ENCODE results near the gene MMP2.

MMP2 gene

DNA sequence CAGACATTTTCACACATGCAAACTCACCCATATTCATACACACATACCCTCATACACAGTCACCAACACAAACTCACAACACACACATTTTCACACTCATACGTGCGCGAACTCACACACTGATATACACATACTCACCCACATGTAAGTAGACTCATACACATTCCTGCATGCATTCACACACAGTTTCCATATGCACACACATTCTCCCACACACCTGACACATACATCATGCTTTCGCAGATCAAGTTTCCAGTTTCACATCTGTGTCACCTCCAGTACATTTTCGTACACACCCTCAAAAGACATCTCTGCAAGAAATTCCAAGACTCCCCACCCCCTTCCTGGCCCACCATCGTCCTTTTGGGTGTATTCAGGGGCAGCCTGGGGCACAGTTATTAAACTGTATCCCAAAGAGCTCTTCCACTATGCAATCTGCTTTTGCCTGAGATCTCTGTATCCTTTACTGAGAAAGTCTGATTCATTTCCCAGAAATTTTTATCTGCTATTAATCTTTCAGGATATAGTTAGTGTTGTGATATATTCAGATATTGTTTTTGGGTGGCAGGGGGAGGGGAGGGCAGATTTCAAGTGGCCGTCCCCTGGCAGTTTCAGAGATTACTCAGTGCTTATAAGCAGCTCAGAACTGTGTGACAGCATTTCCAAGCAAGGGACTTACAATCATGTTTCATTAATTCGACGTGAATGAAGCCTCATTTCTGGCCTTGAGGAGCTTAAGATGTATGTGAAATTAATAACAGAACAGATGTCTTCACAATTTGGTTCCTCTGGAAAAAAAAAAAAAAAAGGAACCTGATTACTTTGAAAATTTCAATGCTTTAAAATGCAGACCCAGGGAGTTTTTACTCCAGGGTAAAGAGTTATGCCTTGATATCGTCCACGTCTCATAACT, 35.3 kb upstream of the MMP2 start:
- H3K4me1 ChIP-seq (ENCODE audit: low read length), result no peaks in the 10 kb centered on the region

GRCh38 chr16:55444754-55445485, 34.1 kb upstream of the MMP2 start:
- H3K4me1 ChIP-seq (ENCODE audit: low read length), result no peaks in the 10 kb centered on the region
- no peak for DNase-seq
- H3K79me2 ChIP-seq (ENCODE audit: low read length), result no peaks in the 10 kb centered on the region
- no peaks in the 10 kb centered on the region for H4K20me1 ChIP-seq (ENCODE audit: insufficient read depth, low read length)
- H3K4me3 ChIP-seq (ENCODE audit: low read length), result no peak overlapping the region
- H3K9me2 ChIP-seq (replicated peaks; ENCODE audit: insufficient read depth, low read length), result no peaks in the 10 kb centered on the region
- H3K27me3 ChIP-seq (replicated peaks; ENCODE audit: insufficient read depth, low read length), result no peaks in the 10 kb centered on the region
- no peak overlapping the region for H3K9ac ChIP-seq (ENCODE audit: low read length)
- no peak overlapping the region for H3K27ac ChIP-seq (ENCODE audit: low read length)
- no peaks in the 10 kb centered on the region for H3F3A ChIP-seq (ENCODE audit: insufficient read depth, low read length)
- no peaks in the 10 kb centered on the region for H3K36me3 ChIP-seq (replicated peaks; ENCODE audit: insufficient read depth, low read length)
- no peak for TF ChIP-seq EZH2 (optimal IDR thresholded peaks at IDR 0.05; ENCODE audit: low read depth, low read length)
- TF ChIP-seq EZH2phosphoT487 (IDR thresholded peaks at IDR 0.05; ENCODE audit: low read length), result no peak
- TF ChIP-seq, protein P1, sequence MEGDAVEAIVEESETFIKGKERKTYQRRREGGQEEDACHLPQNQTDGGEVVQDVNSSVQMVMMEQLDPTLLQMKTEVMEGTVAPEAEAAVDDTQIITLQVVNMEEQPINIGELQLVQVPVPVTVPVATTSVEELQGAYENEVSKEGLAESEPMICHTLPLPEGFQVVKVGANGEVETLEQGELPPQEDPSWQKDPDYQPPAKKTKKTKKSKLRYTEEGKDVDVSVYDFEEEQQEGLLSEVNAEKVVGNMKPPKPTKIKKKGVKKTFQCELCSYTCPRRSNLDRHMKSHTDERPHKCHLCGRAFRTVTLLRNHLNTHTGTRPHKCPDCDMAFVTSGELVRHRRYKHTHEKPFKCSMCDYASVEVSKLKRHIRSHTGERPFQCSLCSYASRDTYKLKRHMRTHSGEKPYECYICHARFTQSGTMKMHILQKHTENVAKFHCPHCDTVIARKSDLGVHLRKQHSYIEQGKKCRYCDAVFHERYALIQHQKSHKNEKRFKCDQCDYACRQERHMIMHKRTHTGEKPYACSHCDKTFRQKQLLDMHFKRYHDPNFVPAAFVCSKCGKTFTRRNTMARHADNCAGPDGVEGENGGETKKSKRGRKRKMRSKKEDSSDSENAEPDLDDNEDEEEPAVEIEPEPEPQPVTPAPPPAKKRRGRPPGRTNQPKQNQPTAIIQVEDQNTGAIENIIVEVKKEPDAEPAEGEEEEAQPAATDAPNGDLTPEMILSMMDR (IDR thresholded peaks at IDR 0.05; ENCODE audit: low read length), result no peak
- no peak overlapping the region for H2AFZ ChIP-seq (ENCODE audit: low read length)
- no peaks in the 10 kb centered on the region for H3K9me3 ChIP-seq (replicated peaks; ENCODE audit: insufficient read depth, low read length)
- no peak overlapping the region for H3K4me2 ChIP-seq (ENCODE audit: low read depth, low read length)

More for the DNA sequence above, 35.3 kb upstream of the MMP2 start:
- Histone ChIP-seq H3K9me2 (replicated peaks; ENCODE audit: insufficient read depth, low read length) (no peaks in the 10 kb centered on the region), H3K9ac (ENCODE audit: low read length) (no peak overlapping the region), H3K4me3 (ENCODE audit: low read length) (no peak overlapping the region), H3K79me2 (ENCODE audit: low read length) (no peaks in the 10 kb centered on the region), H3K36me3 (replicated peaks; ENCODE audit: insufficient read depth, low read length) (no peaks in the 10 kb centered on the region), H4K20me1 (ENCODE audit: insufficient read depth, low read length) (no peaks in the 10 kb centered on the region), H3K4me2 (ENCODE audit: low read depth, low read length) (no peak overlapping the region), H3K27ac (ENCODE audit: low read length) (no peak overlapping the region), H3K27me3 (replicated peaks; ENCODE audit: insufficient read depth, low read length) (no peaks in the 10 kb centered on the region), H2AFZ (ENCODE audit: low read length) (no peak overlapping the region), H3F3A (ENCODE audit: insufficient read depth, low read length) (no peaks in the 10 kb centered on the region), H3K9me3 (replicated peaks; ENCODE audit: insufficient read depth, low read length) (no peaks in the 10 kb centered on the region)
- TF ChIP-seq, protein P1 (IDR thresholded peaks at IDR 0.05; ENCODE audit: low read length), result no peak
- TF ChIP-seq EZH2phosphoT487 (IDR thresholded peaks at IDR 0.05; ENCODE audit: low read length) (no peak), EZH2 (optimal IDR thresholded peaks at IDR 0.05; ENCODE audit: low read depth, low read length) (no peak)
- DNase-seq, result no peak

- Histone ChIP-seq H2AFZ (ENCODE audit: low read length) (no peak overlapping the region), H3K4me3 (ENCODE audit: low read length) (no peak overlapping the region), H3F3A (ENCODE audit: insufficient read depth, low read length) (no peaks in the 10 kb centered on the region), H3K9ac (ENCODE audit: low read length) (no peak overlapping the region), H4K20me1 (ENCODE audit: insufficient read depth, low read length) (no peaks in the 10 kb centered on the region), H3K9me3 (replicated peaks; ENCODE audit: insufficient read depth, low read length) (no peaks in the 10 kb centered on the region), H3K27ac (ENCODE audit: low read length) (no peak overlapping the region), H3K36me3 (replicated peaks; ENCODE audit: insufficient read depth, low read length) (no peaks in the 10 kb centered on the region), H3K79me2 (ENCODE audit: low read length) (no peaks in the 10 kb centered on the region), H3K4me2 (ENCODE audit: low read depth, low read length) (no peak overlapping the region), H3K9me2 (replicated peaks; ENCODE audit: insufficient read depth, low read length) (no peaks in the 10 kb centered on the region), H3K27me3 (replicated peaks; ENCODE audit: insufficient read depth, low read length) (no peaks in the 10 kb centered on the region), H3K4me1 (ENCODE audit: low read length) (no peaks in the 10 kb centered on the region)
- DNase-seq, result no peak
- TF ChIP-seq, protein P1 (IDR thresholded peaks at IDR 0.05; ENCODE audit: low read length), result no peak
- TF ChIP-seq EZH2 (optimal IDR thresholded peaks at IDR 0.05; ENCODE audit: low read depth, low read length) (no peak), EZH2phosphoT487 (IDR thresholded peaks at IDR 0.05; ENCODE audit: low read length) (no peak)
These were observed 31.8 kb upstream of the MMP2 start for GRCh38 chr16:55447231-55447630.
